ENCODE measurements around the gene CNTNAP5.
"Not testable (repeated sequence)": the region's sequence is repeated elsewhere in the genome, so short reads cannot be mapped to it uniquely, and the experiment has no call there.

Gene CNTNAP5

DNA sequence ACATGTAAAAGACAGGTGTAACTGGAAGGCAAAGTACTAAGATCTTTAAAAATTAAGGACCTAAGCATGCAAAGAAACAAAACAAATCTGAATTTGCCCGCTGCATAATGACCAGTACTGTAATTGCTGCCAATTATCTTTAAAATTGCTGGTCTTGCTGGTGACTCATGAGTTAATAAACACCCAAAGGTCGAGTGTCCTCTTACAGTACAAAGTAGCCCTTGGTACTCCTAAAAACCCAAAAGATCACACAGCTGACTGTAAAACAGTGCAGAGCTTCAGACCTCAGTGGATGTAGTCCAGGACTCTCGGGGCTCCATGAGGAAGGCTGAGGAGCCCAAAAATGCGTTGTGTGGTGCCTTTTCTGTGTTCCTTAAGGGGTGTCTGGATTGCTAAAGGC, 308.7 kb downstream of the CNTNAP5 start:
- DNase-seq = no peak

DNA sequence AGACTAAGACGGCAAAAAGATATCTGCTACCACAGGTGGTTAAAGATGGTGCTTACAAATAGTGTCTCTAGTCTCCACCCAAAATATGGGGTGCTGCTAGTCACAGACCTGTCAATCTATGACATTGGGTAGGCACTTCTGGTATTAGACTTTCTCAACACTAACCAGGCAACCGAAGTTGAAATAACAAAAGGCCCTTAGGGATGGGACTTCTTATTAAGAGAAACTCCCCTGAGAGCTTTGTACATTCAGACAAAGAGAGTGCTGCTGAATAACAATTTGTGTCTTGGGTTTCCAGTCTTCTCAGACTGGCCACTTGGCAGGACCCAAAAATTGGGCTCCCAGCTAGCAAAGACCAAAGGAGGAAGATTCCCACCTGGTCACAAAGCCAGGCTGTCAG, 310.0 kb downstream of the CNTNAP5 start:
- DNase-seq = no peak

DNA sequence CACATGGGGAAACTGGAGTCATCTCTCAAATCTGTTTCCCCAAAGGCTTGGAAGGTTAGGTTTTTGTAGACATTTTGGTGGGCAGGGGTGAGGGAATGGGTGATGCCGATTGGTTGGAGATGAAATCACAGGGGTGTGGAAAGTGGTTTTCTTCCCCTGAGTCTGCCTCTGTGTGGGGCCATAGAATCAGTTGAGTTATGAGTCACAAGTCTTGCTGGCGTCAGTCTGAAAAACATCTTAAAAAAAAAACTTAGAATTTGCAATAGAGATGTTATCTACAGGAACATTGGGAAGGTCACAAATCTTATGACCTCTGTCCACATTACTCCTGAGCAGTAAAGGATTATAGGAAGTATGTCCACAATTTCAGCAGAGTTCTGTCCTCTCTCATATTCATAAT, 314.6 kb downstream of the CNTNAP5 start:
- DNase-seq = no peak

DNA sequence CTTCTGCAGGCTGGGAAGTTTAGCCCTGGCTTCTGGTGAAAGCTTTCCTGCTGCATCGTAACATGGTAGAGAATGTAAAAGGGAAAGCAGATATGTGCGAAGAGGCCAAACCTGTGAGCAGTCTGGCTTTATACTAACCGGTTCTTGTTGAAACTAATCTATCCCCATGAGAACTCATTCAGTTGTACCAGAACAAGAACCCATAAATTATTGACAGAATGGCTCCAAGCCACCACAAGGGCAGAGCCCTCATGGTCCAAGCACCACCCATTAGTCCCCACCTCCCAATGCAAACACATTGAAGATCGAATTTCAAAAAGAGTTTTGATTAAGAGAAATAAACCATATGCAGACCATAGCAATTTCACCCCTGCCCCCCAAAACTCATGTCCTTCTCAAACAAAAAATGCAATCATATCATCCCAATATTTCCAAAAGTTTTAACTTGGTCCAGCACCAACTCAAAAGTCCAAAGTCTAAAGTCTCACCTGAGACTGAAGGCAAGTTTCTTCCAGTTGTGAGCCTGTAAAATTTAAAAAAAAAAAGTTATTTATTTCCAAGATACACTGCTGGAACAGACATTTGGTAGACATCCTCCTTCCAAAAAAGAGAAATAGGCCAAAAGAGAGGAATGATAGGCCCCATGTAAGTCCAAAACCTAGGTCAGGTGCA, 318.9 kb downstream of the CNTNAP5 start:
- no peak for DNase-seq

DNA sequence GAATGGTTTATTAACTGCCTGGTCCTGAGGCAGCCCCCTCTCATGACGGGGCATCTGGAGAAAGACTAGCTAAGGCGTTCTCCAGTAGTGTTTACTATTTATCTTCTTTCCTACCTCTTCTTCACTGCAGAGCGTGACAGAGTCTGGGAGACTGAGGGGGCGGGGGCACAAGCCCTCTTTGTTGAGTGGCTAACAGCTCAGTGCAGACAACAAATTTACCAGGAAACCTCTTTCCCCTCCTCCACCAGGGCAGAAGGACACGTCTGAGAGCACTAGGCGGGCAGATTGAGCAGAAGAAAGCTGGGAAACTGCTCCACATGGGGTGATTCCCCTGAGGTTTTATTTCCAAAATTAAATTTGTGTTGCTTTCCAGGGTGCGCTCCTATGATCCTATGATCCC, 322.1 kb downstream of the CNTNAP5 start:
- DNase-seq = no peak

DNA sequence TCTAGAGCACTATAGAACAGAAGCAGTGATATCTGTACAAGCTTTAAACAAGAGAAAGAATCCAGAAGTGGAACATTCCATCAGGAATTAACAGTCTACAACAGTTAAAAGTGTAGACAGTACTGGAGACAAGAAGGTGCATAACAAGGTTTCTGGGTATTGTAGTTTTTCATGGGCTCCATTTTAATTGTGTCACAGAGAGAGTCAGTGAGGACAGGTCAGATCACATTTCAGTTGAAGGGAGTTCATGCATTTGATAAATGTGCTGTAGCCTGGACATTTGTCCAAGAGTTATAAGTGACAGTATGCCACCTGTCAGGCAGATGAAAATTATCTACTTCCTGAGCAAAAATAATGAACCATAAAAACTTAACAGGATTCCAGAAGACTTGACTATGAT, 328.6 kb downstream of the CNTNAP5 start:
- no peak for DNase-seq

DNA sequence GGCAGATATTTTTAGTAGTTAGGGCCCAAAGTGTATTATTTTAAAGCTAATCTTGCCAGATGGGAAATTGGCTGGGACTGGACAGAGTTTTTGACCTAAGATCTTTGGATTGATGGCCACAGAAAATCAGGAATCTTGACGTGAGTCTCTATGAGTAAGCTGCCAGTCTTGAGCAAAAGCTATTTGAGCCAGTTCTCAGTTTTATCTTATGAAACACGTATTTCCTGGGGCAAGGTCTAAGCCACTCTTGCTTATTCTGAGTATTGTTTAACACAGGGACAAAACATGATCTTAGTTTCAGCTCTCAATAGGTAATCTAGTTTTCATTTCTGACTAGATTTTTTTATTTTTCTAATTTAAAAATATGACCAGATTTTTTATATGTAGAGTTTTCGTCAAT, 329.4 kb downstream of the CNTNAP5 start:
- no peak for DNase-seq

DNA sequence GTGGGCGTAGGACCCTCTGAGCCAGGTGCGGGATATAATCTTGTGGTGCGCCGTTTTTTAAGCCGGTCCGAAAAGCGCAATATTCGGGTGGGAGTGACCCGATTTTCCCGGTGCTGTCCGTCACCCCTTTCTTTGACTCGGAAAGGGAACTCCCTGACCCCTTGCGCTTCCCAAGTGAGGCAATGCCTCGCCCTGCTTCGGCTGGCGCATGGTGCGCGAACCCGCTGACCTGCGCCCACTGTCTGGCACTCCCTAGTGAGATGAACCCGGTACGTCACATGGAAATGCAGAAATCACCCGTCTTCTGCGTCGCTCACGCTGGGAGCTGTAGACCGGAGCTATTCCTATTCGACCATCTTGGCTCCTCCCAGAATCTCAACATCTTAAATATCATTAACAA, 336.9 kb downstream of the CNTNAP5 start:
- not testable (repeated sequence) for DNase-seq

DNA sequence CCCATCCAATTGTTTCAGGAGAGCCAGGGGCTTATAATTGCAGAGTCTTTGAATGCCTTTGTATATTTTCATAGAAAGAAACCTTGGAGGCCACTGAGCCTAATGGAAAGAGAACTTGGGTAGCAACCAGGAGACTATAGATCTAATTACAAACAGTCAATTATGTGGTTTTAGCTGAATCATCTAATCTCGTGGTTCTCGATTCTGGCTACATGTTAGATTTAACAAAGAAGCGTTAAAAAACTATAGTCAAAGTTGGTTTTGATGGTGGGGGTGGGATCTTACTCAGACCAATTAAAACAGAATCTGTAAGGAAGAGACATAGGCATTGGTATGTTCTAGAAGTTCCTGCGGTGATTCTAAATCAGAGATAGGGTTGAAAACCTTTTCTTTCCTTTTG, 344.1 kb downstream of the CNTNAP5 start:
- DNase-seq = no peak

DNA sequence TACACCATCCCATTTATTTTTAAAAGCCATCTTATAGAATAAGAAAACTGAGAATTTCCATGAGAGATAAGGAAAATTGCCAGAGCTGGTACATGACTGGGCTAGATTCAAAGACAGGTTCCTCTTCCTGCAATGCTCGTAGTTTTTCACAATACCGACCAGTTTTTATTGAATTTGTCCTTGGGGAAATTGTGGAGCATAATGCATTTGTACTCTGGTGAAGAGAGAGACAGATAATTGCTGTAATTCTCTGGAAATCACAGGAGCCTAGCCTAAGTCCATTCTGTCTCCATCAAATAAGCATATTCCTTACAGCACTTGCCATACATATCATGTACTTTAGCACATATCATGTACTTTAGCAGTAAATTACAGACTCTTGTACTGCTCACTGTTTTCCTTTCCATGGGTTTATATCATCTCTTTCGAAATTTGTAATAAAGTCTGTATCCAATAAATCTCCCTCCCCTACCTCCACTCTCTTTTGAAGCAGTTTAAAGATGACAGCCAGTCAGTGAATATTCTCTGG, 355.2 kb downstream of the CNTNAP5 start:
- no peak for DNase-seq

DNA sequence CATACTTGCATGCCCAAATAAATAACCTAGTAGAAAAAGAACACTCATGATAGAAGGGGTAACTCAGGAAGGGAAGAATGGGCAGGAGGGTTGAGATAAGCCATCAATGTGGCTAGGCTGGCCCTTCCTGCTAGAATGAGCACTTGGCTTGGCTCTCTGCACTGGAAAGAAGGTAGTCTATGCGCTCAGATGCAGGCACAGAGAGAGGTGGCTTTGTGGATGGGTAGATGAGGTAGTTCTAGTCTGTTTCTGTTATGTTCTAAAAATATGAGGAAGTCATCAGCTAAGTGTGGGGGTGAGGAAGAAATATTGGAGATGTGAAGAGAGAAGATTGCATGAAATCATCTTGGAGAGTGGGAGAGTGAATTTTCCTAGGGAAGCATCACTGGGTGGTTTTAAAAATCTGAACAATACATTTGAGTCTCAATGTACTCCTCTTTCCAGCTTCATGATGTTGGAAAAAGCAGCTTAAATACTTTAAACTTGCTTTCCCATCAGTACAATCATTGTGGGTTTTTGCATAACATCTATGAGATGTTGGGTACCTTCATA, 357.1 kb downstream of the CNTNAP5 start:
- DNase-seq = no peak

DNA sequence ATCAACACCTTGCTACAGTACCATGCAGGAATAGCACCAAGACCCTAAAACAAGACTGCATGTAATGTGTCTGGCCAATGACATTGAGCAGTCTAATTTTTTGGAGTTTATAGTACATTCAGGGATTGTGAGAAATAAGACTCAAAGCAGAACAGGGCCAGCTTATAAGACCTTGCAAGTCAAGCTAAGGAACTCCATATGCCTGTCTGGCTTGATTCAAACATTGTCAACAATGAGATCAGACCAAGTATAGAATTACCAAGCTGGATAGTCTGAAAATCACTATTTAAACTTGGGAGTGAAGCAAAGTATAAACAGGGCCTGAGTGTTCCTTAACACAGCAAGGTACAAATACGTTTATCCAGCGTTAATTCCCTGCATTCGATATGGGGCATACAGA, 370.9 kb downstream of the CNTNAP5 start:
- no peak for DNase-seq

DNA sequence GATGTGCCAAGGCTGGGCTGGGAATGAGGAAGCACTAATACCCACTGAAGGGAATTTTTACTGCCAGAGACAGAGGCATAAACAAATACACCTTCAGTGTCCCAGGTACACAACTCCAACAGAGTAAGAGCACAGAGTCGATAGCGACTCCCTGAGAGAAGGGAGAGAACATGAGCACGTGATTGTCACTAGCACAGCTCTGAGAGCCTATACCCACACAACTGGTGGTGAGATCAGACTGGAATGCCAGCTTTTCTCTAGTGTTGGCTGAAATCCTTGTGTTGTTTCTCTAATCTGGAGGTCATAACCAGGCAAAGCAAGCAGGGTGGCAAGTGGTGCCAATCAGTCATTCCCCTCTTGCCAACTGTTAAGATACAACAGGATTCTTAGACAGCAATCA, 377.2 kb downstream of the CNTNAP5 start:
- DNase-seq = no peak

DNA sequence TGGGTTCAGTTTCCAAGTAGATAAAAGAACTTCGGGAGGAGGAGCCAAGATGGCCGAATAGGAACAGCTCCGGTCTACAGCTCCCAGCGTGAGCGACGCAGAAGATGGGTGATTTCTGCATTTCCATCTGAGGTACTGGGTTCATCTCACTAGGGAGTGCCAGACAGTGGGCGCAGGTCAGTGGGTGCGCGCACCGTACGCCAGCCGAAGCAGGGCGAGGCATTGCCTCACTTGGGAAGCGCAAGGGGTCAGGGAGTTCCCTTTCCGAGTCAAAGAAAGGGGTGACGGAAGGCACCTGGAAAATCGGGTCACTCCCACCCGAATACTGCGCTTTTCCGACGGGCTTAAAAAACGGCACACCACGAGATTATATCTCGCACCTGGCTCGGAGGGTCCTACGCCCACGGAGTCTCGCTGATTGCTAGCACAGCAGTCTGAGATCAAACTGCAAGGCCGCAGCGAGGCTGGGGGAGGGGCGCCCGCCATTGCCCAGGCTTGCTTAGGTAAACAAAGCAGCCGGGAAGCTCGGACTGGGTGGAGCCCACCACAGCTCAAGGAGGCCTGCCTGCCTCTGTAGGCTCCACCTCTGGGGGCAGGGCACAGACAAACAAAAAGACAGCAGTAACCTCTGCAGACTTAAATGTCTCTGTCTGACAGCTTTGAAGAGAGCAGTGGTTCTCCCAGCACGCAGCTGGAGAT, 382.9 kb downstream of the CNTNAP5 start:
- not testable (repeated sequence) for DNase-seq

DNA sequence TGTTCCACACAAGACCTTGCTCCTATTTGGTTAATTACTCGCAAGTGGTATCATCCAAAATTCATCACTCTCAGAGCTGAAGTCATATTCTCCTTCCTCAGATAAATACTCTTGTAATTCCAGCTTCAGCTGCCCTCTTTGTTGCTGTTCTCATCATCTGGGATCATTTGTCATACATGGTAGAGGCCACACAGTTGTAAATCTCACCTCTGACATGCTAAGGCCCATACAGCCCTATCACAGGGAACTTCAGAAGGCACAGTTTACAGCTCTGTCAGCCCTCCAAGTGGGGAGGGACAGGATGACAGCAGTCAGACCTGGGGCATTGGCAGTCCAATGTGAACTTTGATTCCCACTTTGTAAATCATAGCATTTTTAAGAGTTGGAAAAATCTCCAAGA, 399.0 kb downstream of the CNTNAP5 start:
- no peak for DNase-seq

DNA sequence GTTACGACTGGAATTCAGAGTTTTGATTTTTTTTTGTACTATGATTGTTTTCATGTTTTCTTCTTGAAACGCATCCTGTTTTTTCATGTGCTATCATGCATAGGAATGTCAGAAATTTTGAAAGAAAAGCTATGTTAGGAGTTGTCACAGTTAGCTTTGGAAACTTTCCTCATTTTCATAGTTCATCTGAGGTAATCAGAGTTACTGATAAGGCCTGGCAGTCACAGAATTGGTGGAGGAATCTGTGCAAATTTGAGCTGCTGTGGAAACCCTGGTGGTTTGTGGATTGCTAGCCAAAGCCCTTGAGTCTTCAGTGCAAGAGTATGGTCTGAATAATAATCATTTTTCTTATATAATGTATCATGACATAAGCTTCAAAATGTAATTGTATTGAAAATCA, 401.0 kb downstream of the CNTNAP5 start:
- no peak for DNase-seq

DNA sequence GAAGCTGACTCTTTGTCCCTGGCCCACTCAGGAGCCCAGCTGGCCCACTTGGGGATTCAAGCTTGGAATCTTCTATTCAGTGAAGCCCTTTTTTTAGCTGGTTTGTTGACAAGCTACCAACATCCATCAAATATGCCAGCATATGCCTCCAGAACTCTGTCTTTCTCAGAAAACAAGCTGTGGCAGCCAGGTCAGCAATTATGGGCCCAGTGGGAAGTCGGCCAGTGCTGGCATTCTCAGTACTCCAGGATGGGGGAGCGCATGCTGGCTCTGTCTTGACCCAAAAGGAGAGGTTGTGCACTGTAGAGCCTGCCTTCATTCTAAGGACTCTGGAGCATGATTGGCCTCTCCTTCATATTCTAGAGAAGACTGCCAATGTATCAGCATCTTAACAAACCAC, 401.5 kb downstream of the CNTNAP5 start:
- DNase-seq = no peak

DNA sequence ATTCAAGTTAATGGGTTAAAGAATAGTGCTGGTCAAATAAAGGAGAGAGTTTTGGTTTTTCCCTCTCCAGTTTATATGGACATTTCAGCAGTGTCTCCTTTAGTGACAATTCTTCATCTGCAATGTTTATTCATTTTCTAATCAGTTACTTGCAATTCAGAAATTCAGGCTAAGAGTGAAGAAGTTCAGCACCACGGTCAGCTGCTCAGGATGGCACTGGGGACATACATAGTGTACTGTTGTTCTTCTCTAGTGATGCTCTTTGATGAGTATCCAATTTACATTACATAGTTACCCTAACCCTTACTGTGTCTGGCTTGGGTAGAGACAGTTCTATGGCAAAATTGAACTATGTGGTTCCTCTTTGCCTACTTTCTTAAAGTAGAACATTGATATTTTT, 412.7 kb downstream of the CNTNAP5 start:
- DNase-seq = no peak

DNA sequence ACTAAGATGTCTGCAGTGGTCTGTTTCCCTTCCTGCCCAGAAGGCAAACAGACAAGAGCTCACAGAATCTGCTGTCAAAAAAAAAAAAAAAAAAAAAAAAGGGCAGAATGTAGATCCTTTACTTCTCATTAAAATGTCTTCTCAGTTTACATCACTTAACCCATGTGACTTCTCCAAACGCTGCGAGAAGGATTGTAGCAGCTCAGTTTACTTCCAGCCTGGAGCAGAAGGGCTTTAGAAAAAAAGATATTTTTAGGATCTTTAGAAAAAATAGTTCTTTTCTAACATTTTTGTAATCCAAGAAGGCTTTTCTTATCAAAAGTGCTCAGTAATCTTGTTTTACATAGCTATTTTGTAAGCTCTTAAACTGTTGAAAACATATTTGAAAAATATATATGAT, 425.4 kb downstream of the CNTNAP5 start:
- DNase-seq = no peak

DNA sequence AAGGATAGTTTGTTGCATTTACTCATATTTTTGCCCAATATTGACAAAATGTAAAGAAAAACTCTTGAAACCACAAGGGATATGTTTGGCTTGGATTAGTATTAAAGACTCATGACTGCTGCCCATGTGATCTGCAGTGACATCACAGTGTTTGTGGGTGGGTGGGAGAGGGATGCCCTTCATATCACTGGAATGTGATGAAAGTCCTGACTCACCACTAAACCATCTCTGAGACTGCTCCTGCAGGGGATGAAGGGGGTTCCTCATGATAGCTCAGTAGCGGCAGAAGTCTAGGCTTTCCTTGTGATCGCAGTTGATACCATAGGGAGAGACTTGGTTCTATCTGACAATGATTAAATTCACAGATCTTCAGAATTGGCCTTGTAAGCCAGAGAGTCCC, 451.2 kb downstream of the CNTNAP5 start:
- no peak for DNase-seq

DNA sequence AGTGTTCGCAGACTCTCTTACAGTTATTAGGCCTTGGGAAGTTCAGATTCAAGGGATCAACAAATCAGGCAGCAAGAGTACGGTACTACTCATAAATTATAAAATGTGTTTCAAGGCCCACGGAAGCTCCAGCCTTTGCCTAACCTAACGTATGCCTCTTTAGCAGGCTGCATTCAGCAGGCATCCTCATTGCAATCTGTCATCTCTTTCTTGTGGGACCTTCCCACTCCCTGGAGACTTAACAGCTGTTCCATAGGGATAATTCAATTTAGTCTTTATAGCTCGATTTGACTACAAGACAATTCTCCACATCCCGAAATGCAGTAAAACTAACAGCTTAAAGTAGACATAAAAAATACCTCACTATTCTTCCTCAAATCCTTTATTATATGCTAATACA, 453.7 kb downstream of the CNTNAP5 start:
- DNase-seq = no peak

DNA sequence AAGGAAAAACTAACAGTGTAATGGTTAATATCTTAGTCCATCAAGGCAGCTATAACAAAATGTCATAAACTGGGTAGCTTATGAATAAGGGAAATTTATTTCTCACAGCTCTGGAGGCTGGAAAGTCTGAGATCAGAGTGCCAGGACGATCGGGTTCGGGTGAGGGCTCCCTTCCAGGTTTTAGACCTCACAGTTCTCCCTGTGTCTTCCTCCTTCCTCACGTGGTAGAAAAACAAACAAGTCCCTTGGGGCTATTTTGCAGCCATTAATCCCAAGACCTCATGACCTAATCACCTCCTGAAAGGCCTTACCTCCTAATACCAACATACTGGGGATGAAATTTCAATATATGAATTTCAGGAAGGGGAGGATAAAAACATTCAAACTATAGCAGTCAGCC, 455.9 kb downstream of the CNTNAP5 start:
- DNase-seq = no peak

DNA sequence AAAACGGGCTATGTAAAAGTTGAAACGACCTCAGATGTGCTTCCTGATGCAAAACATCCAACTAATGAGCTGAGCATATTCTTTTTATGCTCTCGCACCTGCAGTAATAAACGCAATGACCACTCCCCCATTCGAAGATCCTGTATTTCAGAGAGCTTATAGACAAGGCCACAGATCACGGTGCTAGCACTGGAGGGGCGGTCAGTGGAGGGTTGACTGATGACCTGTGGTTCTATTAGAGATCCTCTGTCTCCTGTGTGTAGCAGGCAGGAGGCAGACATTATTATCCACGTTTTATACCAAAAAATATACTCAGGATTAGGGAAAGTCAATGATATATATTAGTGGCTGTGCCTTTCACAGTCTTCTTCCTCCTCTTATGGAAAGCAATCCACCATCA, 457.0 kb downstream of the CNTNAP5 start:
- DNase-seq = no peak

DNA sequence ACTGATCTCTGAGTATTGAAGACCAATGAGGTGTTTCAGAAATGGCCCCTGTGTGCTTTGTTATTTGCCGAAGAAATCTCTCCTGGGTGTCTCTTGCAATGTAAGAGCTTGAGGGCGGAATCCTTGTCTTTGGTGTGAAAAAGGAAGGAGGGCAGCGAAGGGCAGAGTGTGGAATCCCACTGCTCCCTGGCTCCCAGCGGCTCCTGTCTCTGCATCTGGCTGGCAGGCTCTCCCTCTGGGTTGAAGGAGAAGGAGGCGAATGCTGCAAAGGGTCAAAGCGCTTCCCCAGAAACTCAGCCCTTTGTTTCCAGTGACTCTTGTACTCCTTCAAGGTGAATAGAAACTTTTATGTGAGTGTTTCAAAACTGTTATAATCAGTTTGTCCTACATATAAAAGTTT, 457.5 kb downstream of the CNTNAP5 start:
- DNase-seq = no peak

DNA sequence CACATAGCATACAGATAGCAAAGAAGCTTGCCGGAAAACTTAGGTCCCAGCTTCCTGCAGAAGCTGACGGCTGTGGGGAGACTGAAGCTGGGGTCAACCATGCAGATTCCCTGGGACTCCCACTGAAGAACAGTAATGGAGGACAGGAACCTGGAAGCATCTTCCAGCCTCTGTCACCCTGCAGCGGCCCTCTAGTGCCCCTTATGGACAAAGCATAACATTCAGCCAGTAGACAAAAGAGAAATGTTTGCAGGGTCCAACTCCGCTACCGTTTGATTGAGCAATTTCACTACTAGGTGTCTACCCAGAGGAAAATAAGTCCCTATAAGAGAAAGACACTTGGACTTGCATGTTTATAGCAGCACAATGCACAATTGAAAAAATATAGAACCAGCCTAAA, 460.6 kb downstream of the CNTNAP5 start:
- no peak for DNase-seq
